Measurements from ENCODE around the gene ANXA11. TPM values are rescaled to one million over a fixed set of nuclear protein-coding genes. Genes with fewer than 3 reads are reported as not detected.

The ANXA11 gene
- total RNA-seq, 1 donor from 2014 or later, result 122 TPM

- Mint-ChIP-seq H3K36me3 (peaks cover 7% of the 10 kb centered on the region), H3K9me3 (no peaks in the 10 kb centered on the region), H3K4me1 (ENCODE audit: unreplicated experiment) (peaks cover 4% of the 10 kb centered on the region), H3K27me3 (peaks cover 13% of the 10 kb centered on the region), H3K27ac (peak overlapping the region; percentile 85), H3K4me3 (no peak overlapping the region)
- DNase-seq (ENCODE audit: extremely low spot score, unreplicated experiment), result no peak
- no peak for TF ChIP-seq CTCF (conservative IDR thresholded peaks at IDR 0.05)
Measured at GRCh38 chr10:80144067-80144695, 61.2 kb downstream of the ANXA11 start.

DNA sequence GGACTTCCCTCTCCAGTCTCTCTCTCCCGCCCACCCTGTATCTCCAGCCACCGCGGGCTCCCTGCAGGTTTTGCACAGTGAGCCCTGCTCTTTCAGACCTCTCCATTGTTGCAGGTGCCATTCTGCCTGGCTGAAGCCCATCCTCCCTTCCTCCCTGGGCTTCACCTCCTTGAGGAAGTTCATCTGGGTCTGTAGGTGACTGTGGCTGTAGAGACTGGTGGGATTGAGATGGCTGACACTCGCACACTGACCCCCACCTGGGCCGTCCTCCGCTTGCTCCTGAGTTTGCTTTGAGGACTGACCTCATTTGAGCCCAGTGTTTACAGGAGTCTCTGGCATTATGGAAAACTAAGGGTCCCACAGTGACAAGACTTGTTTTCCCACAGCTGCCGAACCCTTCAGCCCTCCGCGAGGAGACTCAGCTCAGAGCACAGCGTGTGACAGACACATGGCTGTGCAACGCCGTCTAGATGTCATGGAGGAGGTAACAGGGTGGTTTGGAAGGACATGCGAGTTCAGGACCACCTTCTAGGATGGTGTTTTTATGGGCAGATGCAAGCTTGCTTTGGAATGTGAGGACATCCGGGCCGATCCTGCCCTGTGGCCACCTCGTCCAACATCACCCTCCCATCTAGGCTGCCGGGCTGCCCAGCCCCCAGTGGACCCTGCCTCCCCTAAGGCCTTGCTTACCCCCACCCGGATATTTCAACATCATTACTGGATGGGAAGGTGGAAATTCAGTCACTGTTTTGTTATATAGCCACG, 63.5 kb downstream of the ANXA11 start:
- Mint-ChIP-seq H3K36me3 (no peaks in the 10 kb centered on the region), H3K27ac (no peak overlapping the region), H3K4me1 (ENCODE audit: unreplicated experiment) (peaks cover 9% of the 10 kb centered on the region), H3K27me3 (peaks cover 13% of the 10 kb centered on the region), H3K4me3 (no peak overlapping the region), H3K9me3 (no peaks in the 10 kb centered on the region)
- no peak for TF ChIP-seq CTCF (conservative IDR thresholded peaks at IDR 0.05)
- DNase-seq (ENCODE audit: extremely low spot score, unreplicated experiment), result no peak

DNA sequence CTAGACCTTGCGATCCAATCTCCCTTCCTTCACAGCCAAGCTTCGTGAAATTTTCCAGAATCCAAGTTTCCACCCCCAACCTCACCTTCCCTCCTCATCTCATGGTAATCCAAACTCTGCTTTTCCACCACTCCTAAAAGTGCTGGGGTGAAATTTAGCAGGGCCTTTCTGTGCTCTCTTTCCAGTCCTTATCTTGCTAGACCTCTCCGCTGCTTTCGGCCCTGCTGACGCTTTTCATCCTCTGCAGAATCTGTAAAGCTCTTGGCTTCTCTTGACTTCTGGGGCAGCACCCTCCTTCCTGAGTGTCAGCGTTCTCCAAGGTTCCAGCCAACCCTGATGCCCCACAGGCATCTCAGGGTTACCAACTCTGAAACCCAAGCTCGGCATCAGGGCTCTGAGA, 65.1 kb downstream of the ANXA11 start:
- Mint-ChIP-seq H3K27me3 (peaks cover 13% of the 10 kb centered on the region), H3K27ac (no peak overlapping the region), H3K4me1 (ENCODE audit: unreplicated experiment) (peaks cover 5% of the 10 kb centered on the region), H3K4me3 (no peak overlapping the region), H3K9me3 (no peaks in the 10 kb centered on the region), H3K36me3 (no peaks in the 10 kb centered on the region)
- no peak for TF ChIP-seq CTCF (conservative IDR thresholded peaks at IDR 0.05)
- no peak for DNase-seq (ENCODE audit: extremely low spot score, unreplicated experiment)

- H3K4me1 Mint-ChIP-seq (ENCODE audit: unreplicated experiment), result peaks cover 5% of the 10 kb centered on the region
- H3K36me3 Mint-ChIP-seq, result no peaks in the 10 kb centered on the region
- no peaks in the 10 kb centered on the region for H3K9me3 Mint-ChIP-seq
- H3K27me3 Mint-ChIP-seq, result peaks cover 17% of the 10 kb centered on the region
- no peak for TF ChIP-seq CTCF (conservative IDR thresholded peaks at IDR 0.05)
- DNase-seq (ENCODE audit: extremely low spot score, unreplicated experiment), result no peak
- H3K27ac Mint-ChIP-seq, result no peak overlapping the region
- no peak overlapping the region for H3K4me3 Mint-ChIP-seq
Measured at GRCh38 chr10:80139265-80139664, 66.1 kb downstream of the ANXA11 start.

DNA sequence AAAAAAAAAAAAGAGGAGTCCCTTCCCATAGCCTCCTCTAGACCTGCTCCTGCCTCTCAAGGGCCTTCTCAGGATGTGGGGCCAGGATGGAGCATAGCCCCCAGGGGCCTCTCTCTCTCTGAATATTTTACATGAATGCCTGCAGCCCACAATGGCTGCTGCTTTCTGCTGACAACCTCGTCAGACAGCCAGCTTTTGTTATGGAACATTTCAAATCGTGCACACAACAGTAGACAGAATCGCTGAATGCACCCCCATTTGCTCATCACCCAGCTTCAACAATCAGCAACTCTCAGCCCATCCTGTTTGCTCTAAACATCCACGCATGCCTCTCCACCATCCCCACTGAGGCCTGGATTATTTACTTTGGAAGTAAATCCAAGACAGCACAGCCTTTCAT, 67.4 kb downstream of the ANXA11 start:
- peaks cover 9% of the 10 kb centered on the region for H3K4me1 Mint-ChIP-seq (ENCODE audit: unreplicated experiment)
- peaks cover 20% of the 10 kb centered on the region for H3K27me3 Mint-ChIP-seq
- H3K9me3 Mint-ChIP-seq, result no peaks in the 10 kb centered on the region
- no peak for DNase-seq (ENCODE audit: extremely low spot score, unreplicated experiment)
- no peak for TF ChIP-seq CTCF (conservative IDR thresholded peaks at IDR 0.05)
- H3K27ac Mint-ChIP-seq, result no peak overlapping the region
- H3K36me3 Mint-ChIP-seq, result no peaks in the 10 kb centered on the region
- no peak overlapping the region for H3K4me3 Mint-ChIP-seq
